GM18505 (cell line): ENCODE measurements around the gene HCFC2.
A peak's percentile ranks its signal among the peaks of the same experiment; 100 is the strongest.
"Not testable (repeated sequence)": the region's sequence is repeated elsewhere in the genome, so short reads cannot be mapped to it uniquely, and the experiment has no call there.

ENCODE experiments used
- ATAC-seq: cut with Tn5 transposase; IDR thresholded peaks from one replicate; pipeline ENCODE4 v1.9.1; 2021; ENCODE audit not compliant: unreplicated experiment
- POLR2A ChIP-seq: IDR thresholded peaks from 4 replicates; pipeline ENCODE4 v1.6.1; 2011; ENCODE audit warnings: borderline replicate concordance; ENCODE audit not compliant: insufficient read depth, insufficient read length; ENCODE audit errors: extremely low read depth

Gene HCFC2

DNA sequence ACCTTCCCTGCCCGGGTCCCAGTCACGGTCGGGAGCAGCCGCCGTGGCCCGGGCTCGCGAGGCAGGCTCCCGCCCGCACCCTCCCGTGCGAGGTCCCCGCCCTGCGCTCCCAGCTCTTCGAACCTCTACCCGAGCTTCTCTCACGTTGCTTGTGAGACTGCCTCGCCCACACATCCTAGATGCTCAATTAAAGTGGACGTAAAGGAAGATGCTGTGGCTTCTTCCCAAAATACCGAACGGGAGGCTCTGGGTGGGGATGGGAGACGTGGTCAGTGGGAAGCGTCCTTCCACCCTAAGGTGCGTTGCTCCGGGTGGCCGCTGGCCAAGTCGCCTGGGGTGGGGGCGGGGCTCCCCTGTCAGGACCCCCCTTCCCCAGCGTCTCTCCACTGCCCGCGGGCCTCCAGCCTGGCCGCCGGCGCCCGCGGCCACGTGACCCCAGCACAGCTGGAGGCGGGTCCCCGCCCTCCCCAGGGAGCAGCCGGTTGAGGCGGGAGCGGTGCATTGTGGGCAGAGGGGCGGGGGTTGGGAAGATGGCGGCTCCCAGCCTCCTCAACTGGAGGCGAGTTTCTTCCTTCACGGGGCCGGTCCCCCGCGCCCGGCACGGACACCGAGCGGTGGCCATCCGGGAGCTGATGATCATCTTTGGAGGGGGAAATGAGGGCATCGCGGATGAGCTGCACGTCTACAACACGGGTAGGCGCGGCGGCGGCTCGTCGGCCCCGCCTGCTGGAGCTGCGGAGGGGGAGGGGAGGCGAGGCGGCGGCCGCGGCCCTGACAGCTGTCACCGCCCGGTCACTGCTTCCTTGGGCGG, at the start of gene HCFC2:
TSS of gene HCFC2 (plus strand) at position 501 of the 811 bp plus-strand sequence. CDS start at position 531, 30 bp downstream.
- TF ChIP-seq POLR2A, result peak; percentile 51
- peak; percentile 90 for ATAC-seq

- not testable (repeated sequence) for ATAC-seq
Measured at GRCh38 chr12:104021862-104022261, 42.5 kb upstream of the HCFC2 start.

GRCh38 chr12:104022786-104023185, 41.5 kb upstream of the HCFC2 start:
- no peak for TF ChIP-seq POLR2A
- ATAC-seq, result no peak

- TF ChIP-seq POLR2A, result no peak
- ATAC-seq, result no peak
Measured at GRCh38 chr12:104023710-104024109, 40.6 kb upstream of the HCFC2 start.

GRCh38 chr12:104024348-104024747, 40.0 kb upstream of the HCFC2 start:
- TF ChIP-seq POLR2A, result no peak
- ATAC-seq, result no peak

DNA sequence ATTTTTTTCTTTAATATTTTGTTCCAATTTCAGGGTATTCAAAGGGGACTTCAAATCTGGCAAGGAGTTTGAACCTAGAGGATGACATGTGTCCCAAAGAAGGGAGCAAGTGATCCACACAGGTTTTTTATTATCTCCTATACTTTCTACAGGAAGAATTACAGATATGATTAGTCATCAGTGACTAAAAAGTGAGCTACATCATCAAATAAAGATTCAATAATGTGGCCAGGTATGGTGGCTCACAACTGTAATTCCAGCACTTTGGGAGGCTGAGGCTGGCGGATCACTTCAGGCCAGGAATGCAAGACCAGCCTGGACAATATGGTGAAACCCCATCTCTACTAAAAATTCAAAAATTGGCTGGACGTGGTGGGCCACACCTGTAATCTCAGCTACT, 38.6 kb upstream of the HCFC2 start:
- ATAC-seq, result no peak
- TF ChIP-seq POLR2A, result no peak

DNA sequence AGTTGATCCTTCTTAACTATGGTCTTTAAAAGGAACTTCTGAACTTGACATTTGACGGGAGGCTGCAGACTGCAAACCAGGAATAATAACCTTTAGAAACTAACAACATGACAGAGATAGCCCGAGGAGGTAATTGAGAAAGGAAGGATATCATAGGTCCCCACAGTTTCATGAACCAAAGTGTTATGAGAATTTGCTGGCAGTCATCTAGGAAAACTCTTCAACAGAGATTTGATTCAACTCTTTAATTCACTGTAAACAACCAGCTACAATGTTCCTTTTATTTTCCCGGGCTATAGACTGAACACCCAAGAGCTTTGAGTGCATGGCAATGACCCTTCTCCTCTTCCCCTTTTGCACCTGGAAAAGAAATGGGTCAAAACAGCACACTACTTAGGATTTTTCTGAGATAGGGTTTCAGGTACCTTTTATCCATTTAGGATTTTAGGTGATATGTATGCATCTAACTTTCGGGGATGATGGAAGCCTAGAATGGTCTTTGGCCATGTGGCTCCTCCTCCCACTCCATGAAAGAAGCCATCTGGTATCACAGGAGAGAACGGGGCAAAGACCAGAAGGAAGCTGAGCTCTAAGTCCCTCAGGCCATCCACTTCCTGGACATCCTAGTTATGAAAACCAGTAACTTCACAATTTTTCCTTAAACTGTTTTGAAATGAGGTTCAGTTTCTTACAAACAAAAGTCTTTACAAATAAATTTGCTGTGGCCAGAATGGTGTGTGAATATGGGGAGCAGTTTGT, 37.3 kb upstream of the HCFC2 start:
- ATAC-seq, result no peak
- no peak for TF ChIP-seq POLR2A

GRCh38 chr12:104030596-104030995, 33.7 kb upstream of the HCFC2 start:
- ATAC-seq, result not testable (repeated sequence)

- ATAC-seq, result not testable (repeated sequence)
Measured at GRCh38 chr12:104036143-104036542, 28.2 kb upstream of the HCFC2 start.

DNA sequence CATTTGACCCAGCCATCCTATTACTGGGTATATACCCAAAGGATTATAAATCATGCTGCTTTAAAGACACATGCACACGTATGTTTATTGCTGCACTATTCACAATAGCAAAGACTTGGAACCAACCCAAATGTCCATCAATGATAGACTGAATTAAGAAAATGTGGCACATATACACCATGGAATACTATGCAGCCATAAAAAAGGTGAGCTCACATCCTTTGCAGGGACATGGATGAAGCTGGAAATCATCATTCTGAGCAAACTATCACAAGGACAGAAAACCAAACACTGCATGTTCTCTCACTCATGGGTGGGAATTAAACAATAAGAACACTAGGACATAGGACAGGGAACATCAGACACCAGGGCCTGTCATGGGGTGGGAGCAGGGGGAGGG, 24.6 kb upstream of the HCFC2 start:
- not testable (repeated sequence) for ATAC-seq

DNA sequence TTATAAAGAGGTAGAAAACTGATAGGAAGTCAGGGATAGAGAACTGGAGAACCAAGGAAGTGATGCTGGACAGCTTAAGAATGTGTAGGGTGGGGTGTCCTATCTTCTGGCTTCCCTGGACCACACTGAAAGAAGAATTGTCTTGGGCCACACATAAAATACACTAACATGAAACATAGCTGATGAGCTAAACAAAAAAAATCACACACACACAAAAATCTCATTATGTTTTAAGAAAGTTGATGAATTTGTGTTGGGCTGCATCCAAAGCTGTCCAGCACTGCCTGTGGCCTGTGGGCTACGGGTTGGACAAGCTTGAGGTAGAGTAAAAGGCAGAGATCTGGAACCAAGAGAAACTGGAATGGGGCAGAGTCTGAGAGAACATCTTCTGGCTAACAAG, 21.8 kb upstream of the HCFC2 start:
- no peak for TF ChIP-seq POLR2A
- no peak for ATAC-seq

DNA sequence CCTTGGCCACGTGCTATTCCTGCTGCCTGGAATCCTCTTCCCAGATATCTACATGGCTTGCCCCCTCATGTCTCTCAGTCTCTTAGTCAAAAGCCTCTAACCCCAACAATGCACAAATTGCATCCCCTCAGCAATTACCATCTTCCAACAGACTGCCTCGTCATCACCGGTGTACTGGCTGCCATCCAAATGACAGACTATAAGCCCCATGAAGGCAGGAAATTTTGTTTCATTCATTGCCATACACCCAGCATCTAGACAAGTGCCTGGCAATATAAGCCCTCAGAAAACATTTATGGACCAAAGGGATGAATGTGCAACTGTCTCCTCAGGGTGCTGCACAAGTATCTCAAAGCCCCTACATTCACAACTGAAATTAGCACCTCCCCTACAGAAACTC, 20.2 kb upstream of the HCFC2 start:
- no peak for ATAC-seq
- TF ChIP-seq POLR2A, result no peak

GRCh38 chr12:104046306-104046705, 18.0 kb upstream of the HCFC2 start:
- ATAC-seq, result no peak
- TF ChIP-seq POLR2A, result no peak

DNA sequence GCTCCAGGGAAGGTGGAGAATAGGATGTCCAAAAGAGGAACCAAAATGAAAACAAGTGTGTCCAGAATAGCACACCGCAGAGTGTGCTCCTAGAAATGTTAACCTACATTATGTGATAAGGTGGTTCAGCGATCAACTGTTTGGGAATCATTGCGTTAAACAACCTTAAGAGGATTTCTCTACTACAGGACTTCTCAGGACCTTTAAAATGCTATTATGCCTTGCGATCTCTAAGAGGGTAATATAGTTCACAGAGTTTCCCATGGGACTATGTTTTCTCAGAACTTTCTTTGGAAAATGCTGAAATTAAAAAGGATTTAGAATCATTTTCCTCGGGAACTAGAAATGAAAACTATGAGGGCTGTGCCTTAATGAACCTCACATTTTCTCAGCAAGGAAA, 16.2 kb upstream of the HCFC2 start:
- ATAC-seq, result no peak
- no peak for TF ChIP-seq POLR2A
